GM04503 (cell line): ENCODE data around the gene TRAPPC2B.

Experiments used
- DNase-seq: peaks from one replicate; pipeline ENCODE4 v3.0.0-alpha.2; 2012; ENCODE audit warnings: low read depth

TRAPPC2B gene

GRCh38 chr19:57362997-57363687, at the start of gene TRAPPC2B, which contains the start of gene ZNF547:
Gene TRAPPC2B (plus strand): TSS chr19:57363551. CDS start chr19:57364834, 1,283 bp downstream.
Gene ZNF547 (plus strand): TSS chr19:57363551. CDS start chr19:57368556, 5,005 bp downstream.
- DNase-seq, result peak; percentile 97

GRCh38 chr19:57314146-57314545, 49.2 kb upstream of the TRAPPC2B start:
- DNase-seq, result no peak

- DNase-seq, result no peak
These were observed 45.8 kb upstream of the TRAPPC2B start for GRCh38 chr19:57317503-57317902.

- no peak for DNase-seq
These were observed 43.5 kb upstream of the TRAPPC2B start for GRCh38 chr19:57319869-57320179.

DNA sequence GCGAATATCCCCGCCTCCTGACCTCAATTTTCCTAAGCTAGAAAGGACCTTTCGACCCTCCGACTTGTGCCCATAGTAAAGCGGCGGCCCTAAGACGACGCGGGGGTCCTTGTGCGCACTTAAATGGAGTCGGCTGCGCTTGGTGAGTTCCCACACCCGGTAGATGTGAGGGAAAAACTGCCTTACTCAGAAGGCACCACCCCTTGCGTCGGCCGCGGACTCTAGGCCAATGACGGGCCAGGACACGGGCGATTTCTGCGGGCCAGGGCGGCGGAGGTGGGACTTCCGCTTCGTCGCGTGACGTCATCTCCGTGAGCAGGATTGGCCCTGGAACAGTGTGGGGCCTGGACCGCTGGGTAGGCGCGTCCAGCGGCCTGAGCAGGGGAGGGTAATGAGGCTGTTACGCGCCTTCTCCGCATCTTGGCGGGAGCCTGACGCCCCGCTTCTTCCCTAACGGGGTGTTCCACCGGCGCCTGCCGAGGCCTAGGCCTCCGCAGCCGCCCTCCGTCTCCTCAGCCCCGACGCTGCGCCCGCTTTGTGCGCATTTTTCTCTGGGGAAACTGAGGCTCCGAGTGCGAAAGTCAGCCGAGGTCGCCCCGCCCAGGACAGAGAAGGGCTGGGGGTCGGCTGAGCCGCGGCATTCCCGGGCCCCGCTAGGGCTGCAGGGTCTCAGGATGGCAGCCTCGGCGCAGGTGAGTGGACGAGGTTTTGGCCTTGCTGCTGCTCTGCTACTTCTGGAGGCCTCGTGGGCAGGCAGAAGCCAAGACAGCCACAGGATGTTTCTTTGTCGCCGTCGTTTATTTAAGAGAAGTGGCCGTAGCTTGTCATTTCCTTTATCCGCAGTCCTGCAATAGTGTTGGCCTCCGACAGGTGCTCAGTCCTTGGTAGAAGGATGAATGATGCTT, 42.9 kb upstream of the TRAPPC2B start, which contains the start of gene ZNF543:
Gene ZNF543 (plus strand): TSS at position 293 of the 905 bp plus-strand sequence. CDS start 382 bp downstream, at position 675.
- peak; percentile 75 for DNase-seq

GRCh38 chr19:57321116-57321515, 42.2 kb upstream of the TRAPPC2B start:
- DNase-seq, result no peak

GRCh38 chr19:57321751-57322150, 41.6 kb upstream of the TRAPPC2B start:
- no peak for DNase-seq

DNA sequence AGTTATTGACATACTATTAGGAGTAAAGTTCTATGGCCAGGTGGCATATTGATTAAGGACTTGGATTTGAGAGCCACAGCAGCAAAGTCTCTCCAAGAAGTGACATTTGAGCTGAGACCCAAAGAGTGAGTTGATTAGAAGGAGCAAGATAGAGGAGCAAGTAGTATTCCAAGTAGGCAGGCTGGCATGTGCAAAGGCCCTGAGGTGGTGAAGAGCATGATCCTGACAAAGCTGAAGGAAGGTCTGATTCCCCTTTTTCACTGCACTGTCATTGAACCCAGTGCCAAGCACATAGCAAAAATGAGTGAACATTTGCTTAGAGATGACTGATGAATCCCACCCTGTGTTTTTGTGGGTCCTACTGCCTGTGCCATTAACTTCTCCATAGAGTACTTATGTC, 38.4 kb upstream of the TRAPPC2B start:
- DNase-seq, result no peak

GRCh38 chr19:57327993-57328392, 35.4 kb upstream of the TRAPPC2B start:
- no peak for DNase-seq

DNA sequence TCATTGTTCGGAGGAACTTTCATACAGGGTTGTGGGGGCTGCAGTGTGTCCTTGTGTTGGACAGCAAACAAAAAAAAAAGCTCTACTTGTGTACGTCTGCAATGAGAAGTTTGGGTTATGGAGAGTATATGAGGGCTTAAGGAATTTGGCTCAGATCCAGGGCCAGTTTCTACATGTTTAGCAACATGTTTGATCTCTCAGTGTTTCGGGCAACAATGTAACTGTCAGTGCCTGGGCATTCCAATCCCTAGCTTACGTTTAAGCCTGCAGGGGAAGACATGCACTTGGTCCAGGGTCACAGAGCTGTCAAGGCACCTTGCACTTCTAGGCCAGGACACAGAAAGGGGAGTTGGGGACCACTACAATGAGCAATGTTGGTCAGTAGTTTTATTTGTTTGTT, 29.2 kb upstream of the TRAPPC2B start:
- DNase-seq, result no peak

GRCh38 chr19:57338877-57339276, 24.5 kb upstream of the TRAPPC2B start:
- no peak for DNase-seq

DNA sequence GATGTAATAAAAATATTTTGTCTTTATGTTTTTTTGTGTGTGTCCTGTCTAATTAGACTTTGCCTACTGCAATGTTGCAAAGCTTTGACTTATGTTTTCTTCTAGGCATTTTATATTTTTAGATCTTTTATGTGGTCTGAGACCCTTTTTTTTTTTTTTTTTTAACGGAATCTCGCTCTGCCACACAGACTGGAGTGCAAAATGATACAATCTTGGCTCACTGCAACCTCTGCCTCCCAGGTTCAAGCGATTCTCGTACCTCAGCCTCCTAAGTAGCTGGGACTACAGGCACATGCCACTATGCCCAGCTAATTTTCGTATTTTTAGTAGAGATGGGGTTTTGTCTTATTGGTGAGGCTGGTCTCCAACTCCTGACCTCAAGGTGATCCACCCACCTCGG, 20.8 kb upstream of the TRAPPC2B start:
- DNase-seq, result no peak

DNA sequence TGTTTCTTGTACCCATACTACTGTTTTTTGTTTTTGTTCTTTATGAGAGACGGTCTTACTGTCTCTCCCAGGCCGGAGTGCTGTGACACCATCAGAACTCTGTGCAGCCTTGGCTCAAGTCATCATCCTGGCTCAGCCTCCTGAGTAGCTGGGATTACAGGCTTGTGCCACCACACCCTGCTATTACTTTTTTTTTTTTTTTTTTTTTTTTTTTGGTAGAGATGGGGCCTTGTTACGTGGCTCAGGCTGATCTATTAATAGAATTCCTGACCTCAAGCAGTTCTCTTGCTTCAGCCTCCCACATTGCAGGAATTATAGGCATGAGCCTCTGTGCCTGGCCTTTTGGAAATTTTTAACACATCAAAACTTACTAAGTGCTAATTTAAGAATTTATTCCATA, 15.2 kb upstream of the TRAPPC2B start:
- peak; percentile 51 for DNase-seq

GRCh38 chr19:57350877-57351805, 12.2 kb upstream of the TRAPPC2B start, which contains the start of gene ZNF304:
Gene ZNF304 (plus strand): TSS chr19:57351271. CDS start chr19:57351665, 394 bp downstream.
- DNase-seq, result peak; percentile 81

DNA sequence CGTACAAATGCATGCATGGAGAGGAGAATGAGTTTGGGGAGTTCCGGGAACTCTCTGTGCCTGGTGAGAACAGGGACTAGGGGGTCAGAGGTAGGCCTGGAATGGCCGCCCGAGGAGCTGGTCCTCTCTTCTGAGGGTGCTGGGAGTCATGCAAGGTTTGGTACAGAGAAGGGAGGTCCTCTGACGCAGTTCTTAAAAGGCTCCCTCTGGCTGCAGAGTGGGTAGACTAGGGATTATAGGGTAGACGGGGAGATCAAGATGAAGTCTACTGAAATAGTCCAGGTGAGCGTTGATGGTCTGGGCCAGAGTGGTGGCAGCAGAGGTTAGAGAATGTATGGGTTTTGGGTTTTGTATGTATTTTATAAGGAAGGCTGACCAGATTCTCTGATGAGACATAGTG, 11.5 kb upstream of the TRAPPC2B start:
- DNase-seq, result no peak

- DNase-seq, result no peak
These were observed 7.4 kb upstream of the TRAPPC2B start for GRCh38 chr19:57355916-57356315.

GRCh38 chr19:57357406-57357805, 5.9 kb upstream of the TRAPPC2B start:
- DNase-seq, result no peak

GRCh38 chr19:57359300-57359699, 4.1 kb upstream of the TRAPPC2B start:
- no peak for DNase-seq

- no peak for DNase-seq
These were observed 932 bp upstream of the TRAPPC2B start for GRCh38 chr19:57362419-57362818.

- no peak for DNase-seq
These were observed 384 bp downstream of the TRAPPC2B start for GRCh38 chr19:57363688-57364181.

DNA sequence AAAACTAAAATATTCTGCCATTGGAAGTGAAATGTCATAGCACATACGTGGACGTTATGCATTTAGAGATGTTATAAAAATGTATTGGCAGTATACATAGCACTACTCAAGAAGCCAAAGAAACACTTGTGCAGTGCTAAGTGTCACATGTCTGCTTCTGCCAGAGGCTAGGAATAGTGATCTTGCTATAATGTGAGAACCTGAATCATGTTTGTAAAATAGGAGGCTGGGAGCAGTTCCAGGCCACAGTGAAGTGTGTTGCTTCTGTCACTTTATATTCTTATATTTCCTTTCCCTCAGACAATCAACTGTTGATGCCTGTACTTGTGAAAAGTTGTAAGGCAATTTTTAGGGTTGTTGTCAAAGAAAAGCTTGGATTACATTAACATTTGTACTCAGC, 3.4 kb downstream of the TRAPPC2B start:
- no peak for DNase-seq

DNA sequence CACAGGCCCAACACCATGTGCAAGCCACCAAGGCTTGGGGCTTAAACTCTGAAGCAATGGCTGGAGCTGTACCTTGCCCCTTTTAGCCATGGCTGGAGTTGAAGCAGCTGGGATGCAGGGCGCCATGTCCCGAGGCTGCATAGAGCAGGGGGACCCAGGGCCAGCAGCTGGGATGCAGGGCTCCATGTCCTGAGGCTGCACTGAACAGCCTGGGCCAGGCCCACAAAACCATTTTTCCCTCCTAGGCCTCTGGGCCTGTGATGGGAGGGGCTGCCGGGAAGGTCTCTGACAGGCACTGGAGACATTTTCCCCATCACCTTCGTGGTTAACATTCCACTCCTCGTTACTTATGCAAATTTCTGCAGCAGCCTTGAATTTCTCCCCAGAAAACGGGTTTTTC, 10.8 kb downstream of the TRAPPC2B start:
- DNase-seq, result no peak
